Right lobe of liver (tissue), 6 donors: ENCODE data around the gene HMGCR. TPM values are rescaled to one million over a fixed set of nuclear protein-coding genes. Genes with fewer than 3 reads are reported as not detected.

ENCODE experiments used
- ATAC-seq, 4 donors: fragments of 200-7000 bp; cut with Tn5 transposase; one replicate each; pipeline ENCODE4 v1.9.1; 2020; ENCODE audit warnings: mild to moderate bottlenecking in 4 of 4, moderate library complexity in 4 of 4
- DNase-seq, 3 donors: peaks; one replicate each; pipeline ENCODE4 v3.0.0-alpha.2; 2020
- H3K27ac ChIP-seq, 3 donors: fragments of 200-600 bp; one replicate each; pipeline ENCODE4 v1.8.0; 2022
- H3K27me3 ChIP-seq, 2 donors: fragments of 200-600 bp; one replicate each; pipeline ENCODE4 v1.8.0; 2022
- H3K36me3 ChIP-seq, 4 donors: fragments of 200-600 bp; sonication (generic) in 1 of 4; one replicate each; pipeline versions ENCODE4 v1.5.1 to v1.8.0; 2017 to 2022; ENCODE audit warnings: control low read depth in 1 of 4
- H3K4me1 ChIP-seq, 4 donors: fragments of 200-600 bp; sonication (generic) in 1 of 4; one replicate each; pipeline versions ENCODE4 v1.5.1 to v1.8.0; 2017 to 2022; ENCODE audit warnings: control low read depth in 1 of 4
- H3K4me3 ChIP-seq, 3 donors: fragments of 200-600 bp; one replicate each; pipeline ENCODE4 v1.8.0; 2022
- H3K9me3 ChIP-seq, 4 donors: fragments of 200-600 bp; sonication (generic) in 1 of 4; one replicate each; pipeline versions ENCODE4 v1.5.1 to v1.8.0; 2017 to 2022; ENCODE audit warnings: control low read depth in 1 of 4
- POLR2A ChIP-seq: fragments of 450-650 bp; IDR thresholded peaks from one replicate; pipeline ENCODE4 v1.6.1; 2017; ENCODE audit warnings: antibody characterized with exemption, mild to moderate bottlenecking
- WGBS: methylation state at CpG from one replicate; pipeline ENCODE4 v1.1.6; 2018; ENCODE audit warnings: low coverage, low lambda C conversion rate; ENCODE audit not compliant: insufficient coverage; ENCODE audit errors: missing lambda C conversion rate; 5-methylcytosine and 5-hydroxymethylcytosine counted together
- intact Hi-C, 2 donors: fragments of 100-400 bp; cut with DNase I; formaldehyde crosslinking; loops; one replicate each; pipeline versions ENCODE4 v1.11.2 to v1.14.1; 2022
- total RNA-seq, 6 experiments: library from RNA; depleted of rRNA in 2 of 6; stranded (reverse); fragments of >200 nt in 2 of 6; fragmentation: NEBNext Ultra II Directional in 3 of 6; extraction: Animal tissue kit (Norgen Biotek cat#: 25700) in 3 of 6; gene quantifications; one replicate each; pipeline versions ENCODE4 v1.1.0 to v1.2.4, GENCODE V29; 2016 to 2023
- TF ChIP-seq, protein P1 (sequence below), 4 donors: fragments of 200-600 bp in 3 of 4; fragments of 450-650 bp in 1 of 4; IDR thresholded peaks; one replicate each; pipeline versions ENCODE4 v1.5.1 to v1.8.0; 2016 to 2022; ENCODE audit warnings: antibody characterized with exemption in 4 of 4, mild to moderate bottlenecking in 2 of 4
- donor health status: DM: no; HTN: yes; CAD: no.
- donor health status: DM: no; HTN: no; CAD: no.
- donor health status: DM: no; HTN: no; CAD: no.
- donor health status: DM: no; HTN: yes; CAD: no.
- donor health status: DM: no; HTN: yes; CAD: no.

Gene HMGCR
- total RNA-seq, 6 experiments from 2014 or later = 9.6 to 89.6 (median 22.2) TPM

DNA sequence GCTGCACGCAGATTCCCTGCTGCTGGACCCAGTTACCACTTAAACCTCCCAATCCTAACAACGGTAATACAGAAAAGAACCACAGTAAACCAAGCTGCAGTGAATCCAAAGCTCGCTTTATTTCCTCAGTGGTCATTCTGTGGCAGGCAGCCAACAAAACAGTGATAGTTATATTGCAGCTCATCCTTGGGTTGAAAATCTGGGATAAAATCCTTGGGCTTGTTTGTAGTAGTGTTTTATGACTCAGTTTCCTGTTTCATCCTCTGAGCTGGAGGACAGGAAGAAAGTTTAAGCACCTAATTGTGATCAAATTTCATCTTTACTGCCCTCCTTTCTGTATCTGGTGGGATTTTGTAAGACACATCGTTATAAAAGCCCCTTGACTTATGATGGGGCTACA lies 31.4 kb downstream of the HMGCR start:
- Histone ChIP-seq H3K9me3 (no peaks in the 10 kb centered on the region), H3K4me3 (no peak overlapping the region), H3K36me3 (peaks cover 0 to 8% (median 3%) of the 10 kb centered on the region in 4 donors), H3K4me1 (peaks cover 0 to 2% (median 1%) of the 10 kb centered on the region in 4 donors), H3K27me3 (no peaks in the 10 kb centered on the region), H3K27ac (no peak overlapping the region)
- TF ChIP-seq POLR2A = no peak
- TF ChIP-seq, protein P1, sequence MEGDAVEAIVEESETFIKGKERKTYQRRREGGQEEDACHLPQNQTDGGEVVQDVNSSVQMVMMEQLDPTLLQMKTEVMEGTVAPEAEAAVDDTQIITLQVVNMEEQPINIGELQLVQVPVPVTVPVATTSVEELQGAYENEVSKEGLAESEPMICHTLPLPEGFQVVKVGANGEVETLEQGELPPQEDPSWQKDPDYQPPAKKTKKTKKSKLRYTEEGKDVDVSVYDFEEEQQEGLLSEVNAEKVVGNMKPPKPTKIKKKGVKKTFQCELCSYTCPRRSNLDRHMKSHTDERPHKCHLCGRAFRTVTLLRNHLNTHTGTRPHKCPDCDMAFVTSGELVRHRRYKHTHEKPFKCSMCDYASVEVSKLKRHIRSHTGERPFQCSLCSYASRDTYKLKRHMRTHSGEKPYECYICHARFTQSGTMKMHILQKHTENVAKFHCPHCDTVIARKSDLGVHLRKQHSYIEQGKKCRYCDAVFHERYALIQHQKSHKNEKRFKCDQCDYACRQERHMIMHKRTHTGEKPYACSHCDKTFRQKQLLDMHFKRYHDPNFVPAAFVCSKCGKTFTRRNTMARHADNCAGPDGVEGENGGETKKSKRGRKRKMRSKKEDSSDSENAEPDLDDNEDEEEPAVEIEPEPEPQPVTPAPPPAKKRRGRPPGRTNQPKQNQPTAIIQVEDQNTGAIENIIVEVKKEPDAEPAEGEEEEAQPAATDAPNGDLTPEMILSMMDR (IDR thresholded peaks at IDR 0.05) = no peak
- intact Hi-C loops = no loop called here
- DNase-seq (no peak), ATAC-seq (no peak)
- WGBS = 83% methylated on average over 4 of the region's 4 CpGs

DNA sequence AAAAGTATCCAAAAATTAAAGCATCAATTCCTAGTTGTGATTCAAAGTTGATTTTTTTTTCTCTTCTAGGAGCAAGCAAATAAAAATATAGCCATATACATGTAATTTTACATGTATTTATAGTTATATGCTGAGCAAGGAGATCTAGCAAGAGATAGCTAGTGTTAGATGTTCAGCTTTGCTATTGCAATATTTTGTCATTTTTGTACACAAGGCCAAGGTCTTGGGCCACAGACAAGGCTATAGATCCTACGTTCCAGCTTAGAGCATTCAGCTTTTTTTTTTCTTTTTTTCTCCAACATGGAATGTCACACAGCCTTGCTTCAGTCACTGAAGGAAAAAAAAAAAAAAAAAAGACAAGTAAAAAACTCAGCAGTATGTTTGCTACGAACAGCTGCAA lies 36.8 kb downstream of the HMGCR start:
- H3K4me3 ChIP-seq = no peak overlapping the region
- H3K4me1 ChIP-seq = no peaks in the 10 kb centered on the region
- WGBS = 69% methylated on average over 2 of the region's 2 CpGs
- no peak for TF ChIP-seq POLR2A
- TF ChIP-seq, protein P1 (IDR thresholded peaks at IDR 0.05) = no peak
- no peak overlapping the region for H3K27ac ChIP-seq
- intact Hi-C loops = no loop called here
- no peaks in the 10 kb centered on the region for H3K27me3 ChIP-seq
- peaks cover 0 to 54% (median 9%) of the 10 kb centered on the region in 4 donors for H3K36me3 ChIP-seq
- no peaks in the 10 kb centered on the region for H3K9me3 ChIP-seq
- no peak for DNase-seq
- ATAC-seq = no peak

DNA sequence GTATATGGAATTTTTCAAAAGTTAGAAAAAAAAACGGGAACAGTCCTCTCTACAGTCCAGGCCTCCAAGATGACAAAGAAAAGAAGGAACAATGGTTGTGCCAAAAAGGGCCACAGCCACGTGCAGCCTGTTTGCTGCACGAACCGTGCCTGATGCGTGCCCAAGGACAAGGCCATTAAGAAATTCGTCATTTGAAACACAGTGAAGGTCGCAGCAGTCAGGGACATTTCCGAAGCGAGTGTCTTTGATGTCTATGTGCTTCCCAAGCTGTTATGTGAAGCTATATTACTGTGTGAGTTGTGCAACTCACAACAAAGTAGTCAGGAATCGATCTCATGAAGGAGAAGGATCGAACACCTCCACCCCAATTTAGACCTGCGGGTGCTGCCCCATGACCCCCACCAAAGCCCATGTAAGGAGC lies 37.4 kb downstream of the HMGCR start:
- no peaks in the 10 kb centered on the region for H3K27me3 ChIP-seq
- H3K27ac ChIP-seq = no peak overlapping the region
- 87% methylated on average over 9 of the region's 12 CpGs for WGBS
- H3K4me1 ChIP-seq = no peaks in the 10 kb centered on the region
- intact Hi-C loops = no loop called here
- ATAC-seq (no peak), DNase-seq (no peak)
- peaks cover 0 to 59% (median 9%) of the 10 kb centered on the region in 4 donors for H3K36me3 ChIP-seq
- no peak for TF ChIP-seq POLR2A
- TF ChIP-seq, protein P1 (IDR thresholded peaks at IDR 0.05) = no peak
- no peaks in the 10 kb centered on the region for H3K9me3 ChIP-seq
- no peak overlapping the region for H3K4me3 ChIP-seq

DNA sequence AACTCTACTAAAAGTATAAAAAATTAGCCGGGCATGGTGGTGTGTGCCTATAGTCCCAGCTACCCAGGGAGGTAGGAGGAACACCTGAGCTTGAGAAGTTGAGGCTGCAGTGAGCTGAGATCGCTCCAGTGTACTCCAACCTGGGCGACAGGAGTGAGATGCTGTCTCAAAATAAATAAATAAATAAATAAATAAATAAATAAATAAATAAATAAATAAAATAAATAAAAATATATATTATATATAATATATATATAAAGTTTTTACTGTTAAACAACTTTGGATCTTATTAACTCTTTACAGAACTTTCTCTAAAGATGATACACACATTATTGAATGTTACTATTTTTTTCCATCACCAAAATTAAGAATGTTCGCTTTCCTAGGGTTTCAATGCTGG lies 38.4 kb downstream of the HMGCR start:
- WGBS = 79% methylated on average over 3 of the region's 4 CpGs
- H3K4me3 ChIP-seq = no peak overlapping the region
- ATAC-seq (no peak), DNase-seq (no peak)
- H3K27me3 ChIP-seq = no peaks in the 10 kb centered on the region
- intact Hi-C loops = no loop called here
- H3K9me3 ChIP-seq = no peaks in the 10 kb centered on the region
- TF ChIP-seq, protein P1 (IDR thresholded peaks at IDR 0.05) = no peak
- TF ChIP-seq POLR2A = no peak
- H3K4me1 ChIP-seq = no peaks in the 10 kb centered on the region
- peaks cover 0 to 69% (median 14%) of the 10 kb centered on the region in 4 donors for H3K36me3 ChIP-seq
- no peak overlapping the region for H3K27ac ChIP-seq

DNA sequence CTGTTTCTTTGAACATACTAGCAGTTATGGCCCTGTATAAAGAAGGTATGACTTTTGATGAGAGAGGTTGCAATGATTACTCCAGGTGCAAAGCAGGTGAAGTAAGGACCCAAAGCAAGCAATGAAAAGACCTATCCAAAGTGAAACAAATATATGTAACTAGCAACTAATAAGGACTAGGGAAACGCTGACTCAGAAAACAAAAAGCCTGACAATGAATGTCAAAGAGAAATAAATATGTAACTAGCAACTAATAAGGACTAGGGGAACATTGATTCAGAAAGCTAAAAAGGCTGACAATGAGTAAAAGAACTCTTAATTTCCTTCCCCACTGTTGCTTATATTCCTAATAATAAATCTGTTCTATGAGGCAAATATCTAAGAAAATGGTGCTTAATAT lies 43.1 kb downstream of the HMGCR start:
- H3K4me3 ChIP-seq = no peak overlapping the region
- no peak for DNase-seq
- 100% methylated on average over 1 of the region's 1 CpG for WGBS
- no peak overlapping the region for H3K27ac ChIP-seq
- H3K36me3 ChIP-seq = peaks cover 0 to 71% (median 9%) of the 10 kb centered on the region in 4 donors
- no peaks in the 10 kb centered on the region for H3K9me3 ChIP-seq
- intact Hi-C loops = no loop called here
- ATAC-seq = no peak
- TF ChIP-seq, protein P1 (IDR thresholded peaks at IDR 0.05) = no peak
- no peak for TF ChIP-seq POLR2A
- H3K27me3 ChIP-seq = no peaks in the 10 kb centered on the region
- no peaks in the 10 kb centered on the region for H3K4me1 ChIP-seq
